KMS-11 (cell line): Measurements from ENCODE around the gene RUNX3.
"Not testable (repeated sequence)": the region's sequence is repeated elsewhere in the genome, so short reads cannot be mapped to it uniquely, and the experiment has no call there.

Experiments
- H2AFZ ChIP-seq: fragments of 200-600 bp; sonication (generic); 2 replicates; pipeline ENCODE4 v1.6.1; 2016; ENCODE audit warnings: antibody characterized with exemption, mixed run types, low read depth
- H3K27ac ChIP-seq: fragments of 200-600 bp; sonication (generic); 2 replicates; pipeline ENCODE4 v1.6.1; 2016; ENCODE audit warnings: mild to moderate bottlenecking, mixed run types
- H3K27me3 ChIP-seq: fragments of 200-600 bp; sonication (generic); 2 replicates; pipeline ENCODE4 v1.6.1; 2017; ENCODE audit warnings: mild to moderate bottlenecking, low read depth, mixed run types, moderate library complexity; ENCODE audit not compliant: insufficient read depth
- H3K36me3 ChIP-seq: fragments of 200-600 bp; sonication (generic); 2 replicates; pipeline ENCODE4 v1.6.1; 2017; ENCODE audit warnings: mild to moderate bottlenecking, mixed run types; ENCODE audit not compliant: insufficient read depth
- H3K4me1 ChIP-seq: fragments of 200-600 bp; sonication (generic); 2 replicates; pipeline ENCODE4 v1.6.1; 2016; ENCODE audit warnings: mild to moderate bottlenecking, low read depth, mixed run types; ENCODE audit not compliant: poor library complexity, severe bottlenecking
- H3K4me2 ChIP-seq: fragments of 200-600 bp; sonication (generic); 2 replicates; pipeline ENCODE4 v1.7.0; 2016; ENCODE audit warnings: mild to moderate bottlenecking, mixed run types
- H3K4me3 ChIP-seq: fragments of 200-600 bp; sonication (generic); IDR thresholded peaks from 2 replicates; pipeline ENCODE4 v1.6.1; 2017; ENCODE audit warnings: low read depth, low read length, mixed read lengths; ENCODE audit not compliant: insufficient read depth
- H3K79me2 ChIP-seq: fragments of 200-600 bp; sonication (generic); 2 replicates; pipeline ENCODE4 v1.6.1; 2016; ENCODE audit warnings: low read depth, mixed run types; ENCODE audit not compliant: insufficient read depth
- H3K9ac ChIP-seq: fragments of 200-600 bp; sonication (generic); 2 replicates; pipeline ENCODE4 v1.6.1; 2016; ENCODE audit warnings: mild to moderate bottlenecking, mixed run types
- H4K20me1 ChIP-seq: fragments of 200-600 bp; sonication (generic); 2 replicates; pipeline ENCODE4 v1.6.1; 2016; ENCODE audit warnings: mild to moderate bottlenecking, mixed run types; ENCODE audit not compliant: insufficient read depth
- CTCF ChIP-seq: fragments of 200-600 bp; sonication (generic); conservative IDR thresholded peaks from 2 replicates; pipeline ENCODE4 v1.6.1; 2017; ENCODE audit warnings: low read depth, mild to moderate bottlenecking, antibody characterized with exemption, low read length, moderate library complexity, mixed read lengths

The RUNX3 gene

GRCh38 chr1:24930260-24931145 lies at the start of gene RUNX3:
RUNX3 (minus strand) TSS chr1:24930276; CDS start chr1:24929868, 408 bp downstream.
- Histone ChIP-seq H3K4me3 (no peak within 1 kb of the TSS), H3K79me2 (peaks cover 42% of the 10 kb centered on the region), H2AFZ (peak within 1 kb of the TSS; percentile 71), H3K27me3 (no peaks in the 10 kb centered on the region), H4K20me1 (no peaks in the 10 kb centered on the region), H3K4me2 (peak within 1 kb of the TSS; percentile 94), H3K36me3 (peaks cover 5% of the 10 kb centered on the region; the same call in 1 of the 2 replicates), H3K27ac (peak within 1 kb of the TSS; percentile 85), H3K9ac (peak within 1 kb of the TSS; percentile 76), H3K4me1 (peaks cover 18% of the 10 kb centered on the region)
- no peak for TF ChIP-seq CTCF

GRCh38 chr1:24979232-24979631 lies 49.2 kb upstream of the RUNX3 start:
- not testable (repeated sequence) for H3K27ac ChIP-seq, H4K20me1 ChIP-seq, H3K4me2 ChIP-seq, H3K4me3 ChIP-seq, H3K4me1 ChIP-seq, H2AFZ ChIP-seq, H3K27me3 ChIP-seq, H3K79me2 ChIP-seq, H3K9ac ChIP-seq, H3K36me3 ChIP-seq

GRCh38 chr1:24978383-24979032 lies 48.4 kb upstream of the RUNX3 start:
- H2AFZ ChIP-seq, result no peak overlapping the region
- H3K27me3 ChIP-seq, result no peaks in the 10 kb centered on the region; the same call in 1 of the 2 replicates
- H3K4me2 ChIP-seq, result no peak overlapping the region
- H3K36me3 ChIP-seq, result no peaks in the 10 kb centered on the region
- no peaks in the 10 kb centered on the region for H3K79me2 ChIP-seq
- H3K27ac ChIP-seq, result no peak overlapping the region
- TF ChIP-seq CTCF, result no peak
- no peaks in the 10 kb centered on the region for H3K4me1 ChIP-seq
- no peaks in the 10 kb centered on the region for H4K20me1 ChIP-seq
- H3K4me3 ChIP-seq, result no peak overlapping the region
- H3K9ac ChIP-seq, result no peak overlapping the region

- Histone ChIP-seq H3K27ac (no peak overlapping the region), H3K9ac (no peak overlapping the region), H3K4me2 (no peak overlapping the region), H3K79me2 (no peaks in the 10 kb centered on the region), H3K27me3 (no peaks in the 10 kb centered on the region; the same call in 1 of the 2 replicates), H3K36me3 (no peaks in the 10 kb centered on the region), H4K20me1 (no peaks in the 10 kb centered on the region), H2AFZ (no peak overlapping the region), H3K4me3 (no peak overlapping the region), H3K4me1 (peaks cover 5% of the 10 kb centered on the region)
- no peak for TF ChIP-seq CTCF
Measured at GRCh38 chr1:24975391-24975790, 45.3 kb upstream of the RUNX3 start.
